ENCODE results near the gene U2AF2.

- TF ChIP-seq SMC3 (IDR thresholded peaks at IDR 0.05; ENCODE audit: low read depth, low read length), result no peak
- TF ChIP-seq POLR2A (IDR thresholded peaks at IDR 0.05; ENCODE audit: low read depth, low read length), result no peak
- TF ChIP-seq, protein P1, sequence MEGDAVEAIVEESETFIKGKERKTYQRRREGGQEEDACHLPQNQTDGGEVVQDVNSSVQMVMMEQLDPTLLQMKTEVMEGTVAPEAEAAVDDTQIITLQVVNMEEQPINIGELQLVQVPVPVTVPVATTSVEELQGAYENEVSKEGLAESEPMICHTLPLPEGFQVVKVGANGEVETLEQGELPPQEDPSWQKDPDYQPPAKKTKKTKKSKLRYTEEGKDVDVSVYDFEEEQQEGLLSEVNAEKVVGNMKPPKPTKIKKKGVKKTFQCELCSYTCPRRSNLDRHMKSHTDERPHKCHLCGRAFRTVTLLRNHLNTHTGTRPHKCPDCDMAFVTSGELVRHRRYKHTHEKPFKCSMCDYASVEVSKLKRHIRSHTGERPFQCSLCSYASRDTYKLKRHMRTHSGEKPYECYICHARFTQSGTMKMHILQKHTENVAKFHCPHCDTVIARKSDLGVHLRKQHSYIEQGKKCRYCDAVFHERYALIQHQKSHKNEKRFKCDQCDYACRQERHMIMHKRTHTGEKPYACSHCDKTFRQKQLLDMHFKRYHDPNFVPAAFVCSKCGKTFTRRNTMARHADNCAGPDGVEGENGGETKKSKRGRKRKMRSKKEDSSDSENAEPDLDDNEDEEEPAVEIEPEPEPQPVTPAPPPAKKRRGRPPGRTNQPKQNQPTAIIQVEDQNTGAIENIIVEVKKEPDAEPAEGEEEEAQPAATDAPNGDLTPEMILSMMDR (conservative IDR thresholded peaks at IDR 0.05; ENCODE audit: low read depth, low read length), result no peak
- no peak for TF ChIP-seq MAZ (IDR thresholded peaks at IDR 0.05; ENCODE audit: borderline replicate concordance, low read depth, low read length)
- TF ChIP-seq RFX5 (IDR thresholded peaks at IDR 0.05; ENCODE audit: low read depth, low read length), result no peak
- TF ChIP-seq USF2 (IDR thresholded peaks at IDR 0.05; ENCODE audit: low read depth, low read length), result no peak
Observed at GRCh38 chr19:55652311-55653128, 2.3 kb upstream of the U2AF2 start.
